IMR-90 (cell line): ENCODE measurements around the gene GNAT2. TPM values are rescaled to one million over a fixed set of nuclear protein-coding genes. Genes with fewer than 3 reads are reported as not detected.

Experiments used
- ATAC-seq: fragments of 200-7000 bp; cut with Tn5 transposase; 2 replicates; pipeline ENCODE4 v1.9.1; 2020; ENCODE audit warnings: low read depth, mild to moderate bottlenecking, moderate library complexity
- BruUV-seq: library from RNA; stranded (reverse); fragments of 400-500 nt; replicated peaks from 2 replicates; lab custom pipeline; 2021; lab: Mats Ljungman, UMichigan
- CTCF ChIA-PET: fragments of 300-600 bp; formaldehyde crosslinking; extraction: SDS; loops from one replicate; lab custom pipeline; 2021; ENCODE audit warnings: antibody characterized with exemption; lab: Yijun Ruan, JAX
- POLR2A ChIA-PET: fragments of 300-600 bp; sonication (Branson Sonifier 250); formaldehyde crosslinking; loops from one replicate; lab custom pipeline; 2022; ENCODE audit warnings: antibody characterized with exemption; ENCODE audit not compliant: unreplicated experiment; lab: Charles Lee
- DNase-seq: peaks from one replicate; pipeline ENCODE4 v3.0.0; 2013
- H2AFZ ChIP-seq: replicated peaks from 2 replicates; pipeline ENCODE3; 2013; ENCODE audit warnings: low read length, mild to moderate bottlenecking; ENCODE audit not compliant: poor library complexity
- H2AK5ac ChIP-seq: 2 replicates; pipeline ENCODE4 v1.6.1; 2013; ENCODE audit warnings: low read depth, low read length, inconsistent platforms
- H2AK9ac ChIP-seq: replicated peaks from 2 replicates; pipeline ENCODE3; 2013; ENCODE audit warnings: mild to moderate bottlenecking, low read depth, low read length, moderate library complexity; ENCODE audit not compliant: poor library complexity
- H2BK120ac ChIP-seq: 2 replicates; pipeline ENCODE4 v1.6.1; 2013; ENCODE audit warnings: low read depth, low read length, inconsistent platforms
- H2BK15ac ChIP-seq: 3 replicates; pipeline ENCODE4 v1.6.1; 2013; ENCODE audit warnings: low read depth, low read length, inconsistent platforms
- H2BK20ac ChIP-seq: 2 replicates; pipeline ENCODE4 v1.6.1; 2013; ENCODE audit warnings: low read depth, mild to moderate bottlenecking, inconsistent platforms, low read length, moderate library complexity
- H2BK5ac ChIP-seq: 2 replicates; pipeline ENCODE4 v1.6.1; 2013; ENCODE audit warnings: mild to moderate bottlenecking, low read depth, low read length, inconsistent platforms; ENCODE audit not compliant: poor library complexity, severe bottlenecking
- H3K14ac ChIP-seq: replicated peaks from 2 replicates; pipeline ENCODE4 v1.6.1; 2013; ENCODE audit warnings: low read depth, low read length, inconsistent platforms
- H3K18ac ChIP-seq: 2 replicates; pipeline ENCODE4 v1.6.1; 2013; ENCODE audit warnings: low read depth, low read length, control low read depth
- H3K23ac ChIP-seq: 2 replicates; pipeline ENCODE4 v1.6.1; 2013; ENCODE audit warnings: low read depth, low read length, inconsistent platforms
- H3K27ac ChIP-seq: 2 replicates; pipeline ENCODE4 v1.5.1; 2013; ENCODE audit warnings: mild to moderate bottlenecking, control low read depth, low read length; ENCODE audit not compliant: insufficient read depth
- H3K27me3 ChIP-seq: 2 replicates; pipeline ENCODE4 v1.6.1; 2013; ENCODE audit warnings: low read length; ENCODE audit not compliant: control insufficient read depth, insufficient read depth
- H3K36me3 ChIP-seq: 2 replicates; pipeline ENCODE4 v1.6.1; 2013; ENCODE audit warnings: low read length, mixed read lengths; ENCODE audit not compliant: control insufficient read depth, insufficient read depth
- H3K4ac ChIP-seq: 2 replicates; pipeline ENCODE4 v1.6.1; 2013; ENCODE audit warnings: low read depth, low read length, inconsistent platforms
- H3K4me1 ChIP-seq: 2 replicates; pipeline ENCODE4 v1.6.1; 2013; ENCODE audit warnings: low read length, mixed read lengths; ENCODE audit not compliant: control insufficient read depth, insufficient read depth
- H3K4me2 ChIP-seq: 2 replicates; pipeline ENCODE4 v1.6.1; 2013; ENCODE audit warnings: low read depth, mild to moderate bottlenecking, control low read depth, low read length, moderate library complexity
- H3K4me3 ChIP-seq: 2 replicates; pipeline ENCODE4 v1.5.1; 2013; ENCODE audit warnings: low read depth, mild to moderate bottlenecking, control low read depth, low read length, moderate library complexity; ENCODE audit not compliant: insufficient read depth
- H3K56ac ChIP-seq: 2 replicates; pipeline ENCODE4 v1.6.1; 2013; ENCODE audit warnings: low read length, inconsistent platforms; ENCODE audit not compliant: insufficient read depth; ENCODE audit errors: extremely low read depth
- H3K79me1 ChIP-seq, 2 experiments: 2 replicates each; pipeline ENCODE4 v1.6.1; 2013; ENCODE audit warnings: low read length in 2 of 2, inconsistent platforms in 1 of 2, low read depth in 1 of 2
- H3K9ac ChIP-seq: 2 replicates; pipeline ENCODE4 v1.6.1; 2013; ENCODE audit warnings: low read depth, low read length, control low read depth
- H3K9me1 ChIP-seq: 2 replicates; pipeline ENCODE4 v1.6.1; 2013; ENCODE audit warnings: low read length, inconsistent platforms; ENCODE audit not compliant: insufficient read depth
- H3K9me3 ChIP-seq: 2 replicates; pipeline ENCODE4 v1.6.1; 2013; ENCODE audit warnings: low read length; ENCODE audit not compliant: control insufficient read depth, insufficient read depth
- H4K20me1 ChIP-seq: 2 replicates; pipeline ENCODE4 v1.6.1; 2013; ENCODE audit warnings: low read length, inconsistent platforms; ENCODE audit not compliant: insufficient read depth
- H4K5ac ChIP-seq: 2 replicates; pipeline ENCODE4 v1.6.1; 2013; ENCODE audit warnings: mild to moderate bottlenecking, low read depth, low read length, control low read depth
- H4K8ac ChIP-seq, 2 experiments: 2 replicates each; pipeline ENCODE4 v1.6.1; 2013; ENCODE audit warnings: low read depth in 2 of 2, low read length in 2 of 2, control low read depth in 1 of 2, inconsistent platforms in 1 of 2
- H4K91ac ChIP-seq: 2 replicates; pipeline ENCODE4 v1.6.1; 2013; ENCODE audit warnings: low read depth, low read length, inconsistent platforms; ENCODE audit not compliant: insufficient read depth
- BHLHE40 ChIP-seq: fragments of 150-350 bp; IDR thresholded peaks from 2 replicates; pipeline ENCODE4 v1.6.1; 2016; ENCODE audit warnings: mild to moderate bottlenecking, low read depth, low read length
- CEBPB ChIP-seq: IDR thresholded peaks from 2 replicates; pipeline ENCODE4 v1.6.1; 2012; ENCODE audit warnings: low read depth, low read length, improper control_type of control experiment
- CHD1 ChIP-seq: IDR thresholded peaks from 2 replicates; pipeline ENCODE4 v1.6.1; 2012; ENCODE audit warnings: low read depth, low read length, improper control_type of control experiment
- CTCF ChIP-seq: conservative IDR thresholded peaks from 2 replicates; pipeline ENCODE4 v1.5.1; 2012; ENCODE audit warnings: mild to moderate bottlenecking, low read depth, low read length, improper control_type of control experiment
- ELK1 ChIP-seq: fragments of 150-350 bp; IDR thresholded peaks from 2 replicates; pipeline ENCODE4 v1.6.1; 2016; ENCODE audit warnings: low read depth, mild to moderate bottlenecking, low read length, moderate library complexity, borderline replicate concordance
- FOS ChIP-seq: fragments of 150-350 bp; IDR thresholded peaks from 2 replicates; pipeline ENCODE4 v1.6.1; 2016; ENCODE audit warnings: low read depth, low read length
- MAFK ChIP-seq: IDR thresholded peaks from 2 replicates; pipeline ENCODE4 v1.6.1; 2012; ENCODE audit warnings: low read depth, low read length, improper control_type of control experiment
- MAZ ChIP-seq: IDR thresholded peaks from 2 replicates; pipeline ENCODE4 v1.6.1; 2012; ENCODE audit warnings: low read depth, mild to moderate bottlenecking, low read length, improper control_type of control experiment, moderate library complexity, borderline replicate concordance
- MXI1 ChIP-seq: IDR thresholded peaks from 2 replicates; pipeline ENCODE4 v1.6.1; 2012; ENCODE audit warnings: low read depth, mild to moderate bottlenecking, low read length, moderate library complexity, borderline replicate concordance
- NFE2L2 ChIP-seq: fragments of 150-350 bp; IDR thresholded peaks from 2 replicates; pipeline ENCODE4 v1.6.1; 2016; ENCODE audit warnings: low read depth, mild to moderate bottlenecking, low read length
- POLR2A ChIP-seq: IDR thresholded peaks from 2 replicates; pipeline ENCODE4 v1.6.1; 2012; ENCODE audit warnings: mild to moderate bottlenecking, low read depth, low read length
- RAD21 ChIP-seq: IDR thresholded peaks from 2 replicates; pipeline ENCODE4 v1.6.1; 2012; ENCODE audit warnings: low read length, improper control_type of control experiment
- RCOR1 ChIP-seq: IDR thresholded peaks from 2 replicates; pipeline ENCODE4 v1.6.1; 2012; ENCODE audit warnings: mild to moderate bottlenecking, low read length, improper control_type of control experiment; ENCODE audit not compliant: insufficient replicate concordance
- RFX5 ChIP-seq: IDR thresholded peaks from 2 replicates; pipeline ENCODE4 v1.8.0; 2012; ENCODE audit warnings: low read depth, mild to moderate bottlenecking, low read length, moderate library complexity
- SMC3 ChIP-seq: fragments of 150-350 bp; IDR thresholded peaks from 2 replicates; pipeline ENCODE4 v1.6.1; 2016; ENCODE audit warnings: low read depth, mild to moderate bottlenecking, antibody characterized with exemption, low read length, moderate library complexity
- USF2 ChIP-seq: fragments of 150-350 bp; IDR thresholded peaks from 2 replicates; pipeline ENCODE4 v1.6.1; 2017; ENCODE audit warnings: mild to moderate bottlenecking, antibody characterized with exemption, low read length, low read depth
- WGBS, 2 experiments: methylation state at CpG; one replicate each; pipeline versions ENCODE4 v1.1.5 to v1.1.7; 2013; ENCODE audit warnings: missing lambda C conversion rate in 2 of 2; ENCODE audit not compliant: insufficient read length in 1 of 2; ENCODE audit errors: extremely low coverage in 2 of 2; 5-methylcytosine and 5-hydroxymethylcytosine counted together
- dilution Hi-C: fragments of 300-500 bp; cut with HindIII; formaldehyde crosslinking; loops from one replicate; pipeline ENCODE4 v1.14.3; 2018; ENCODE audit warnings: low sequenced_read_pairs; ENCODE audit not compliant: unreplicated experiment
- in situ Hi-C: fragments of 300-500 bp; cut with MboI; formaldehyde crosslinking; loops from 3 replicates; pipeline ENCODE4 v1.14.3; 2019; ENCODE audit warnings: low sequenced_read_pairs, inconsistent platforms, mixed read lengths
- intact Hi-C: fragments of 100-400 bp; cut with micrococcal nuclease; formaldehyde crosslinking; loops from 2 replicates; pipeline ENCODE4 v1.10.0; 2022
- polyA plus RNA-seq, 3 experiments: library from polyadenylated mRNA; depleted of rRNA; stranded (reverse); fragments of >200 nt; gene quantifications; 2 replicates each; pipeline ENCODE4 v1.2.3, GENCODE V29; 2012; ENCODE audit warnings: low replicate concordance in 1 of 3
- total RNA-seq: library from RNA; depleted of rRNA; stranded (reverse); fragments of >200 nt; gene quantifications from 2 replicates; pipeline ENCODE4 v1.2.3, GENCODE V29; 2012

GNAT2 gene
- total and polyA plus RNA-seq, 2 of the 4 experiments (the other 2 are of a cell fraction): 0.17 to 0.36 TPM

GRCh38 chr1:109564194-109564878 lies 55.1 kb downstream of the GNAT2 start:
- no peak for ATAC-seq

More at GRCh38 chr1:109564194-109564878, 55.1 kb downstream of the GNAT2 start:
- H3K9ac ChIP-seq: no peak overlapping the region
- H2AK5ac ChIP-seq: no peak overlapping the region
- DNase-seq: no peak
- BruUV-seq: no TSS peak
- ChIA-PET CTCF (interaction anchor here (0.7 kb wide), 1 partner anchor 386 kb away, joined by 4 read pairs; no protein-coding TSS in a partner anchor), POLR2A (no interaction called here)
- intact Hi-C loops: loop anchor here (5.0 kb wide), 1 partner anchor 33 kb away; no protein-coding TSS in a partner anchor
- no peaks in the 10 kb centered on the region for H3K27me3 ChIP-seq
- H4K20me1 ChIP-seq: peaks cover 86% of the 10 kb centered on the region
- H3K4me1 ChIP-seq: peaks cover 7% of the 10 kb centered on the region
- H3K18ac ChIP-seq: no peak overlapping the region
- in situ Hi-C loops: no loop called here
- H3K23ac ChIP-seq: no peak overlapping the region
- no peaks in the 10 kb centered on the region for H3K9me3 ChIP-seq
- peaks cover 0 to 67% of the 10 kb centered on the region in 2 experiments; a peak in 3 of 4 replicates for H3K79me1 ChIP-seq
- H3K9me1 ChIP-seq: peaks cover 13% of the 10 kb centered on the region
- WGBS, 2 experiments: 100% methylated on average over 4 of the region's 7 CpGs; no CpG with 5 or more reads in 1 of the 2 experiments
- H4K8ac ChIP-seq: no peak overlapping the region
- dilution Hi-C loops: no loop called here
- H2BK20ac ChIP-seq: no peak overlapping the region
- H3K36me3 ChIP-seq: no peaks in the 10 kb centered on the region
- no peak overlapping the region for H4K91ac ChIP-seq
- no peak overlapping the region for H3K27ac ChIP-seq
- H2BK15ac ChIP-seq: no peak overlapping the region
- no peak overlapping the region for H2AFZ ChIP-seq
- H3K14ac ChIP-seq: no peak overlapping the region
- no peak overlapping the region for H3K4me2 ChIP-seq
- no peak overlapping the region for H2BK120ac ChIP-seq
- no peak overlapping the region for H4K5ac ChIP-seq
- H2AK9ac ChIP-seq: no peak overlapping the region
- no peak overlapping the region for H3K4me3 ChIP-seq
- H3K56ac ChIP-seq: no peak overlapping the region
- TF ChIP-seq ELK1 (no peak), FOS (no peak), RCOR1 (no peak), MXI1 (no peak), CHD1 (no peak), RAD21 (no peak), USF2 (no peak), BHLHE40 (no peak), MAFK (no peak), CTCF (no peak), CEBPB (no peak), POLR2A (no peak), RFX5 (no peak), NFE2L2 (no peak), SMC3 (no peak), MAZ (no peak)
- H2BK5ac ChIP-seq: no peak overlapping the region
- H3K4ac ChIP-seq: no peak overlapping the region
